Motor neuron (in vitro differentiated cells): ENCODE data around the gene KREMEN2. TPM values are rescaled to one million over a fixed set of nuclear protein-coding genes. Genes with fewer than 3 reads are reported as not detected.

Source experiments
- total RNA-seq, 8 experiments: library from RNA; unstranded; fragments of 300-600 nt; gene quantifications; 2 replicates each; pipeline versions ENCODE4 v1.2.3 to v1.2.4, GENCODE V29; 2022

The KREMEN2 gene
- total RNA-seq, 8 experiments from 2014 or later, result 0.36 to 5.3 (median 1.6) TPM

Other genes with a start within 250 kb of the KREMEN2 start
- 1 to 10 TPM; 1.1 to 7.5 (median 4.2) TPM for gene PRSS27, start 244.1 kb upstream of the KREMEN2 start, total RNA-seq
- 100 to 1,000 TPM in 5 of 8 experiments, 10 to 100 TPM in 3; 66.4 to 557 (median 130) TPM for gene SRRM2, start 211.6 kb upstream of the KREMEN2 start, total RNA-seq
- gene ELOB, start 187.0 kb upstream of the KREMEN2 start, total RNA-seq, result 100 to 1,000 TPM; 244 to 395 (median 281) TPM
- gene PRSS33, start 176.7 kb upstream of the KREMEN2 start, total RNA-seq, result under 1 TPM in 4 of 8 experiments, not detected in 4; 0.22 to 0.51 (median 0.33) TPM
- not detected for gene PRSS41, start 165.8 kb upstream of the KREMEN2 start, total RNA-seq
- gene PRSS21, start 147.0 kb upstream of the KREMEN2 start, total RNA-seq, result 1 to 10 TPM in 2 of 8 experiments, not detected in 6; 1.5 to 1.8 TPM
- gene ZG16B, start 134.0 kb upstream of the KREMEN2 start, total RNA-seq, result 1 to 10 TPM in 3 of 8 experiments, under 1 TPM in 1, not detected in 4; 0.54 to 1.4 (median 1.2) TPM
- 1 to 10 TPM in 1 of 8 experiments, under 1 TPM in 1, not detected in 6; 0.81 to 1.0 TPM for gene PRSS22, start 106.1 kb upstream of the KREMEN2 start, total RNA-seq
- 100 to 1,000 TPM in 1 of 8 experiments, 10 to 100 TPM in 7; 41.6 to 136 (median 49.4) TPM for gene FLYWCH2, start 81.1 kb upstream of the KREMEN2 start, total RNA-seq
- gene FLYWCH1, start 52.3 kb upstream of the KREMEN2 start, total RNA-seq, result 10 to 100 TPM; 15.0 to 55.9 (median 23.0) TPM
- gene PAQR4, start 5.1 kb downstream of the KREMEN2 start, total RNA-seq, result 10 to 100 TPM in 7 of 8 experiments, 1 to 10 TPM in 1; 1.6 to 36.4 (median 16.8) TPM
- 10 to 100 TPM in 3 of 8 experiments, 1 to 10 TPM in 4, under 1 TPM in 1; 0.36 to 48.7 (median 3.6) TPM for gene PKMYT1, start 16.2 kb downstream of the KREMEN2 start, total RNA-seq
- gene CLDN9, start 48.6 kb downstream of the KREMEN2 start, total RNA-seq, result 1 to 10 TPM in 1 of 8 experiments, under 1 TPM in 7; 0.15 to 1.9 (median 0.32) TPM
- 1 to 10 TPM in 4 of 8 experiments, under 1 TPM in 4; 0.27 to 6.0 (median 1.3) TPM for gene CLDN6, start 53.9 kb downstream of the KREMEN2 start, total RNA-seq
- 100 to 1,000 TPM in 1 of 8 experiments, 10 to 100 TPM in 4, 1 to 10 TPM in 3; 4.3 to 144 (median 14.3) TPM for gene TNFRSF12A, start 56.1 kb downstream of the KREMEN2 start, total RNA-seq
- 10 to 100 TPM; 30.2 to 71.4 (median 40.8) TPM for gene HCFC1R1, start 59.7 kb downstream of the KREMEN2 start, total RNA-seq
- gene THOC6, start 59.8 kb downstream of the KREMEN2 start, total RNA-seq, result 10 to 100 TPM in 6 of 8 experiments, 1 to 10 TPM in 2; 6.8 to 32.1 (median 14.0) TPM
- gene BICDL2, start 72.7 kb downstream of the KREMEN2 start, total RNA-seq, result under 1 TPM; 0.11 to 0.95 (median 0.21) TPM
- gene MMP25, start 82.3 kb downstream of the KREMEN2 start, total RNA-seq, result 1 to 10 TPM in 3 of 8 experiments, under 1 TPM in 5; 0.11 to 1.7 (median 0.75) TPM
- gene IL32, start 101.4 kb downstream of the KREMEN2 start, total RNA-seq, result 10 to 100 TPM in 3 of 8 experiments, 1 to 10 TPM in 3, under 1 TPM in 2; 0.22 to 41.3 (median 4.0) TPM
- under 1 TPM in 6 of 8 experiments, not detected in 2; 0.17 to 0.71 (median 0.40) TPM for gene ZSCAN10, start 135.0 kb downstream of the KREMEN2 start, total RNA-seq
- gene ZNF205, start 148.3 kb downstream of the KREMEN2 start, total RNA-seq, result 10 to 100 TPM in 7 of 8 experiments, 1 to 10 TPM in 1; 7.8 to 19.2 (median 14.9) TPM
- gene ZNF213, start 170.8 kb downstream of the KREMEN2 start, total RNA-seq, result 1 to 10 TPM; 2.6 to 9.6 (median 6.5) TPM
- 1 to 10 TPM in 1 of 8 experiments, under 1 TPM in 3, not detected in 4; 0.32 to 1.4 (median 0.85) TPM for gene OR1F1, start 223.9 kb downstream of the KREMEN2 start, total RNA-seq